22Rv1 (cell line): ENCODE measurements around the gene C1QL1.

Experiments used
- H3K27ac ChIP-seq: fragments of 450-650 bp; 2 replicates; pipeline ENCODE4 v1.5.1; 2017
- CTCF ChIP-seq: fragments of 450-650 bp; IDR thresholded peaks from 2 replicates; pipeline ENCODE4 v1.5.1; 2017; ENCODE audit warnings: mild to moderate bottlenecking
- ZFX ChIP-seq: fragments of 450-650 bp; IDR thresholded peaks from 2 replicates; pipeline ENCODE4 v1.6.1; 2017; ENCODE audit warnings: antibody characterized with exemption, borderline replicate concordance

Gene C1QL1

GRCh38 chr17:44989552-44990138, 21.5 kb upstream of the C1QL1 start:
- H3K27ac ChIP-seq = no peak overlapping the region
- no peak for TF ChIP-seq CTCF
- TF ChIP-seq ZFX = no peak

- no peak overlapping the region for H3K27ac ChIP-seq
- no peak for TF ChIP-seq ZFX
- no peak for TF ChIP-seq CTCF
Measured at GRCh38 chr17:44988044-44988942, 20.2 kb upstream of the C1QL1 start.

- TF ChIP-seq CTCF (no peak), ZFX (no peak)
- H3K27ac ChIP-seq = no peak overlapping the region
Measured at GRCh38 chr17:44983563-44983962, 15.5 kb upstream of the C1QL1 start.

GRCh38 chr17:44982113-44982702, 14.1 kb upstream of the C1QL1 start:
- no peak for TF ChIP-seq CTCF
- TF ChIP-seq ZFX = no peak
- no peak overlapping the region for H3K27ac ChIP-seq

- H3K27ac ChIP-seq = no peak overlapping the region
- TF ChIP-seq ZFX (no peak), CTCF (no peak)
Measured at GRCh38 chr17:44981221-44981968, 13.3 kb upstream of the C1QL1 start.

GRCh38 chr17:44979426-44979995, 11.4 kb upstream of the C1QL1 start:
- no peak overlapping the region for H3K27ac ChIP-seq
- TF ChIP-seq ZFX = no peak
- TF ChIP-seq CTCF = no peak
